GM18517 (cell line): Measurements from ENCODE around the gene SULT1A3.
"Not testable (repeated sequence)": the region's sequence is repeated elsewhere in the genome, so short reads cannot be mapped to it uniquely, and the experiment has no call there.

Experiments
- ATAC-seq: cut with Tn5 transposase; IDR thresholded peaks from one replicate; pipeline ENCODE4 v1.9.1; 2021; ENCODE audit warnings: mild to moderate bottlenecking, moderate library complexity; ENCODE audit not compliant: unreplicated experiment

SULT1A3 gene

GRCh38 chr16:30199049-30199448, at the start of gene SULT1A3:
Gene SULT1A3 (plus strand): TSS chr16:30199255. CDS start chr16:30200729, 1,474 bp downstream.
- ATAC-seq, result not testable (repeated sequence)

- no peak for ATAC-seq
Measured at GRCh38 chr16:30151091-30151490, 48.0 kb upstream of the SULT1A3 start.

- ATAC-seq, result no peak
Measured at GRCh38 chr16:30152517-30152916, 46.5 kb upstream of the SULT1A3 start.

GRCh38 chr16:30155188-30155587, 43.9 kb upstream of the SULT1A3 start:
- ATAC-seq, result no peak

GRCh38 chr16:30157214-30157613, 41.8 kb upstream of the SULT1A3 start:
- no peak for ATAC-seq

GRCh38 chr16:30163538-30163937, 35.5 kb upstream of the SULT1A3 start:
- ATAC-seq, result no peak

GRCh38 chr16:30166202-30166902, 32.7 kb upstream of the SULT1A3 start:
- no peak for ATAC-seq

- not testable (repeated sequence) for ATAC-seq
Measured at GRCh38 chr16:30168746-30169145, 30.3 kb upstream of the SULT1A3 start.

- not testable (repeated sequence) for ATAC-seq
Measured at GRCh38 chr16:30169416-30169815, 29.6 kb upstream of the SULT1A3 start.

GRCh38 chr16:30170145-30170544, 28.9 kb upstream of the SULT1A3 start:
- not testable (repeated sequence) for ATAC-seq

- no peak for ATAC-seq
Measured at GRCh38 chr16:30173054-30173453, 26.0 kb upstream of the SULT1A3 start.

- not testable (repeated sequence) for ATAC-seq
Measured at GRCh38 chr16:30176876-30177275, 22.2 kb upstream of the SULT1A3 start.

GRCh38 chr16:30179195-30179594, 19.9 kb upstream of the SULT1A3 start:
- ATAC-seq, result no peak

GRCh38 chr16:30179931-30180330, 19.1 kb upstream of the SULT1A3 start:
- no peak for ATAC-seq

- no peak for ATAC-seq
Measured at GRCh38 chr16:30180741-30181140, 18.3 kb upstream of the SULT1A3 start.

GRCh38 chr16:30183233-30184095, 15.6 kb upstream of the SULT1A3 start, which contains the start of gene CORO1A:
Gene CORO1A (plus strand): TSS chr16:30183602. CDS start chr16:30185210, 1,608 bp downstream.
- peak; percentile 40 for ATAC-seq

- ATAC-seq, result peak; percentile 30
Measured at GRCh38 chr16:30184096-30184890, 14.8 kb upstream of the SULT1A3 start.

GRCh38 chr16:30184891-30185682, 14.0 kb upstream of the SULT1A3 start:
- no peak for ATAC-seq

- peak; percentile 42 for ATAC-seq
Measured at GRCh38 chr16:30185683-30186421, 13.2 kb upstream of the SULT1A3 start.

GRCh38 chr16:30186444-30186781, 12.6 kb upstream of the SULT1A3 start:
- ATAC-seq, result no peak
